HEK293 (cell line): Measurements from ENCODE around the gene GBF1.

Experiments used
- GLIS1 ChIP-seq: fragments of 450-650 bp; formaldehyde crosslinking; IDR thresholded peaks from 2 replicates; pipeline ENCODE4 v1.5.1; 2016; ENCODE audit warnings: missing biosample characterization, missing genetic modification characterization
- KLF1 ChIP-seq: fragments of 450-650 bp; formaldehyde crosslinking; IDR thresholded peaks from 2 replicates; pipeline ENCODE4 v1.5.1; 2016; ENCODE audit warnings: missing biosample characterization, missing genetic modification characterization
- MZF1 ChIP-seq: fragments of 450-650 bp; formaldehyde crosslinking; IDR thresholded peaks from 2 replicates; pipeline ENCODE4 v1.5.1; 2017; ENCODE audit warnings: missing biosample characterization, missing genetic modification characterization, borderline replicate concordance
- PRDM6 ChIP-seq: fragments of 450-650 bp; formaldehyde crosslinking; IDR thresholded peaks from 2 replicates; pipeline ENCODE4 v1.5.1; 2017; ENCODE audit warnings: missing biosample characterization, missing genetic modification characterization
- RBAK ChIP-seq: fragments of 450-650 bp; formaldehyde crosslinking; IDR thresholded peaks from 2 replicates; pipeline ENCODE4 v1.5.1; 2016; ENCODE audit warnings: missing biosample characterization, missing genetic modification characterization
- SP2 ChIP-seq: fragments of 450-650 bp; formaldehyde crosslinking; IDR thresholded peaks from 2 replicates; pipeline ENCODE4 v1.5.1; 2016; ENCODE audit warnings: missing biosample characterization, missing genetic modification characterization
- WT1 ChIP-seq: fragments of 450-650 bp; formaldehyde crosslinking; IDR thresholded peaks from 2 replicates; pipeline ENCODE4 v1.5.1; 2016; ENCODE audit warnings: missing biosample characterization, missing genetic modification characterization
- ZBTB11 ChIP-seq: fragments of 450-650 bp; formaldehyde crosslinking; conservative IDR thresholded peaks from 2 replicates; pipeline ENCODE4 v1.5.1; 2016; ENCODE audit warnings: low read depth, missing biosample characterization, missing genetic modification characterization
- ZEB2 ChIP-seq: fragments of 450-650 bp; formaldehyde crosslinking; IDR thresholded peaks from 2 replicates; pipeline ENCODE4 v1.5.1; 2016; ENCODE audit warnings: missing biosample characterization, missing genetic modification characterization
- ZFP3 ChIP-seq: fragments of 450-650 bp; formaldehyde crosslinking; IDR thresholded peaks from 2 replicates; pipeline ENCODE4 v1.5.1; 2016; ENCODE audit warnings: low read depth, missing biosample characterization, missing genetic modification characterization
- ZFP69B ChIP-seq: fragments of 450-650 bp; formaldehyde crosslinking; IDR thresholded peaks from 2 replicates; pipeline ENCODE4 v1.5.1; 2016; ENCODE audit warnings: missing biosample characterization, missing genetic modification characterization
- ZNF114 ChIP-seq: fragments of 450-650 bp; formaldehyde crosslinking; IDR thresholded peaks from 2 replicates; pipeline ENCODE4 v1.5.0; 2017; ENCODE audit warnings: missing biosample characterization, missing genetic modification characterization
- ZNF16 ChIP-seq: fragments of 450-650 bp; formaldehyde crosslinking; IDR thresholded peaks from 2 replicates; pipeline ENCODE4 v1.5.1; 2016; ENCODE audit warnings: low read depth, missing biosample characterization, missing genetic modification characterization
- ZNF202 ChIP-seq: fragments of 450-650 bp; formaldehyde crosslinking; IDR thresholded peaks from 2 replicates; pipeline ENCODE4 v1.5.1; 2016; ENCODE audit warnings: missing biosample characterization, missing genetic modification characterization, borderline replicate concordance
- ZNF211 ChIP-seq: fragments of 450-650 bp; formaldehyde crosslinking; IDR thresholded peaks from 2 replicates; pipeline ENCODE4 v1.5.1; 2016; ENCODE audit warnings: low read depth, missing biosample characterization, missing genetic modification characterization
- ZNF266 ChIP-seq: fragments of 450-650 bp; formaldehyde crosslinking; IDR thresholded peaks from 2 replicates; pipeline ENCODE4 v1.5.1; 2016; ENCODE audit warnings: missing biosample characterization, missing genetic modification characterization, low read depth
- ZNF362 ChIP-seq: fragments of 450-650 bp; formaldehyde crosslinking; IDR thresholded peaks from 2 replicates; pipeline ENCODE4 v1.5.1; 2016; ENCODE audit warnings: missing biosample characterization, missing genetic modification characterization
- ZNF37A ChIP-seq: fragments of 450-650 bp; IDR thresholded peaks from 2 replicates; pipeline ENCODE4 v1.5.1; 2018; ENCODE audit warnings: missing biosample characterization, missing genetic modification characterization
- ZNF404 ChIP-seq: fragments of 450-650 bp; formaldehyde crosslinking; IDR thresholded peaks from 2 replicates; pipeline ENCODE4 v1.5.1; 2017; ENCODE audit warnings: missing biosample characterization, missing genetic modification characterization
- ZNF48 ChIP-seq: fragments of 450-650 bp; formaldehyde crosslinking; IDR thresholded peaks from 2 replicates; pipeline ENCODE4 v1.5.1; 2016; ENCODE audit warnings: missing biosample characterization, missing genetic modification characterization
- ZNF488 ChIP-seq: fragments of 450-650 bp; formaldehyde crosslinking; IDR thresholded peaks from 2 replicates; pipeline ENCODE4 v1.5.1; 2016; ENCODE audit warnings: missing biosample characterization, missing genetic modification characterization
- ZNF510 ChIP-seq: fragments of 450-650 bp; formaldehyde crosslinking; IDR thresholded peaks from 2 replicates; pipeline ENCODE4 v1.5.1; 2018; ENCODE audit warnings: mild to moderate bottlenecking, missing genetic modification characterization, missing biosample characterization; ENCODE audit not compliant: insufficient replicate concordance
- ZNF513 ChIP-seq: fragments of 450-650 bp; IDR thresholded peaks from 2 replicates; pipeline ENCODE4 v1.5.1; 2018; ENCODE audit warnings: missing biosample characterization, missing genetic modification characterization
- ZNF530 ChIP-seq: fragments of 450-650 bp; formaldehyde crosslinking; IDR thresholded peaks from 2 replicates; pipeline ENCODE4 v1.5.1; 2016; ENCODE audit warnings: low read depth, missing biosample characterization, missing genetic modification characterization
- ZNF580 ChIP-seq: fragments of 450-650 bp; formaldehyde crosslinking; IDR thresholded peaks from 2 replicates; pipeline ENCODE4 v1.5.1; 2016; ENCODE audit warnings: missing biosample characterization, missing genetic modification characterization
- ZNF623 ChIP-seq: fragments of 450-650 bp; formaldehyde crosslinking; IDR thresholded peaks from 2 replicates; pipeline ENCODE4 v1.5.1; 2016; ENCODE audit warnings: missing biosample characterization, missing genetic modification characterization
- ZNF792 ChIP-seq: fragments of 450-650 bp; formaldehyde crosslinking; IDR thresholded peaks from 2 replicates; pipeline ENCODE4 v1.5.1; 2016; ENCODE audit warnings: missing biosample characterization, missing genetic modification characterization
- ZNF843 ChIP-seq: fragments of 450-650 bp; formaldehyde crosslinking; IDR thresholded peaks from 2 replicates; pipeline ENCODE4 v1.5.1; 2016; ENCODE audit warnings: missing biosample characterization, missing genetic modification characterization
- ZSCAN23 ChIP-seq: fragments of 450-650 bp; formaldehyde crosslinking; IDR thresholded peaks from 2 replicates; pipeline ENCODE4 v1.5.1; 2016; ENCODE audit warnings: missing biosample characterization, missing genetic modification characterization
- ZSCAN5A ChIP-seq: fragments of 450-650 bp; formaldehyde crosslinking; IDR thresholded peaks from 2 replicates; pipeline ENCODE4 v1.5.1; 2016; ENCODE audit warnings: missing biosample characterization, missing genetic modification characterization

Gene GBF1

GRCh38 chr10:102420714-102421506, 175.6 kb downstream of the GBF1 start, which contains the start of gene FBXL15 (continued):
- TF ChIP-seq ZNF843 (tag by site-specific recombination) (peak; percentile 75), ZBTB11 (tag by site-specific recombination) (peak; percentile 100), ZNF513 (tag by site-specific recombination) (peak; percentile 24; the same call in 1 of the 2 replicates), ZNF266 (no peak), ZNF792 (tag by site-specific recombination) (peak; percentile 46; the same call in 1 of the 2 replicates), ZFP69B (peak; percentile 89), ZNF202 (tag by site-specific recombination) (no peak), ZNF530 (tag by site-specific recombination) (no peak), ZFP3 (peak; percentile 80), ZNF623 (tag by site-specific recombination) (peak; percentile 36; the same call in 1 of the 2 replicates), ZNF580 (tag by site-specific recombination) (peak; percentile 91; the same call in 1 of the 2 replicates), GLIS1 (peak; percentile 31; the same call in 1 of the 2 replicates), ZNF16 (tag by site-specific recombination) (no peak; the same call in 1 of the 2 replicates), ZNF404 (tag by site-specific recombination) (no peak), ZNF48 (tag by site-specific recombination) (no peak), WT1 (tag by site-specific recombination) (peak; percentile 46), ZNF362 (tag by site-specific recombination) (no peak), RBAK (tag by site-specific recombination) (no peak), MZF1 (peak; percentile 80; the same call in 1 of the 2 replicates), KLF1 (tag by site-specific recombination) (0 out of 2 replicates have a peak, but pooled peaks have one; percentile 31), ZNF488 (tag by site-specific recombination) (no peak), PRDM6 (tag by site-specific recombination) (no peak; the same call in 1 of the 2 replicates), ZEB2 (tag by site-specific recombination) (peak; percentile 91), ZSCAN23 (peak; percentile 92), ZNF37A (tag by site-specific recombination) (no peak), SP2 (tag by site-specific recombination) (peak; percentile 77), ZNF211 (tag by site-specific recombination) (no peak), ZNF510 (no peak), ZSCAN5A (tag by site-specific recombination) (peak; percentile 99), ZNF114 (tag by site-specific recombination) (no peak)
